Gastrocnemius medialis (tissue), 4 donors: Measurements from ENCODE around the gene LNX2.

Experiments
- POLR2A ChIP-seq, 2 donors: fragments of 450-650 bp; IDR thresholded peaks; one replicate each; pipeline ENCODE4 v1.6.1; 2017; ENCODE audit warnings: antibody characterized with exemption in 2 of 2, mild to moderate bottlenecking in 2 of 2, moderate library complexity in 2 of 2
- TF ChIP-seq, protein P1 (sequence below), 5 experiments: fragments of 450-650 bp in 3 of 5; fragments of 200-600 bp in 2 of 5; sonication (generic) in 2 of 5; IDR thresholded peaks in 4 of 5; conservative IDR thresholded peaks in 1 of 5; 1 replicate in 4 of 5; 2 replicates in 1 of 5; pipeline ENCODE4 v1.5.1; 2016 to 2019; ENCODE audit warnings: antibody characterized with exemption in 5 of 5, mild to moderate bottlenecking in 3 of 5, moderate library complexity in 3 of 5

DNA sequence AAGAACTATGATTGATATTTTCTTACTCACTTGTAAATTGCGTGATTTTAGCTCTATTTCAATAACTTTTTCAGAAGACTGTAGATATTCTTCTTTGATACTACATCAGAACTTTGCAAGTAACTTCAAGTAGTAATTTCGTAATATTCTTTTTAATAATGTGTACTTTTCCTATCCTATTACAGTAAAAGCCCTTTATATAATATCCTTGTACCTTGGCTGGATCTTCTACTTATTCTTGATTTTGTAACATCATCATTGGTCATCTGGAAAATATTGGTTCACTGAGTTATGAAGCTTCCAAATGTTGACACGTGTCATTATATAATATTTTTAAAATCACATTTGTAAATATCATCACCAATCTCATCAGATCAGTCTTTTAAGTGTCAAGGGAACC lies 33.7 kb upstream of the LNX2 start:
- TF ChIP-seq POLR2A (IDR thresholded peaks at IDR 0.05) = no peak
- TF ChIP-seq, protein P1, sequence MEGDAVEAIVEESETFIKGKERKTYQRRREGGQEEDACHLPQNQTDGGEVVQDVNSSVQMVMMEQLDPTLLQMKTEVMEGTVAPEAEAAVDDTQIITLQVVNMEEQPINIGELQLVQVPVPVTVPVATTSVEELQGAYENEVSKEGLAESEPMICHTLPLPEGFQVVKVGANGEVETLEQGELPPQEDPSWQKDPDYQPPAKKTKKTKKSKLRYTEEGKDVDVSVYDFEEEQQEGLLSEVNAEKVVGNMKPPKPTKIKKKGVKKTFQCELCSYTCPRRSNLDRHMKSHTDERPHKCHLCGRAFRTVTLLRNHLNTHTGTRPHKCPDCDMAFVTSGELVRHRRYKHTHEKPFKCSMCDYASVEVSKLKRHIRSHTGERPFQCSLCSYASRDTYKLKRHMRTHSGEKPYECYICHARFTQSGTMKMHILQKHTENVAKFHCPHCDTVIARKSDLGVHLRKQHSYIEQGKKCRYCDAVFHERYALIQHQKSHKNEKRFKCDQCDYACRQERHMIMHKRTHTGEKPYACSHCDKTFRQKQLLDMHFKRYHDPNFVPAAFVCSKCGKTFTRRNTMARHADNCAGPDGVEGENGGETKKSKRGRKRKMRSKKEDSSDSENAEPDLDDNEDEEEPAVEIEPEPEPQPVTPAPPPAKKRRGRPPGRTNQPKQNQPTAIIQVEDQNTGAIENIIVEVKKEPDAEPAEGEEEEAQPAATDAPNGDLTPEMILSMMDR (IDR thresholded peaks at IDR 0.05 in 4 of 5, conservative IDR thresholded peaks at IDR 0.05 in 1 of 5) = no peak
